Astrocyte of the spinal cord (primary cell): ENCODE results near the gene RALGPS1.

Experiments used
- DNase-seq: peaks from one replicate; pipeline ENCODE4 v3.0.0; 2011; ENCODE audit warnings: low read depth, low spot score
- H3K4me3 ChIP-seq: 2 replicates; pipeline ENCODE4 v1.5.1; 2011; ENCODE audit warnings: low read depth, mild to moderate bottlenecking, low read length, moderate library complexity
- CTCF ChIP-seq: IDR thresholded peaks from 2 replicates; pipeline ENCODE4 v1.5.1; 2012; ENCODE audit warnings: low read depth, mild to moderate bottlenecking, low read length, inconsistent platforms
- in situ Hi-C: cut with HindIII; loops from 2 replicates; pipeline ENCODE4 v1.10.0; 2017; ENCODE audit warnings: low sequenced_read_pairs

Gene RALGPS1

GRCh38 chr9:126933334-126933980 lies 18.9 kb downstream of the RALGPS1 start:
- DNase-seq, result no peak
- in situ Hi-C loops, result no loop called here
- H3K4me3 ChIP-seq, result no peak overlapping the region
- no peak for TF ChIP-seq CTCF

- TF ChIP-seq CTCF, result no peak
- in situ Hi-C loops, result no loop called here
- no peak for DNase-seq
- no peak overlapping the region for H3K4me3 ChIP-seq
Measured at GRCh38 chr9:126934441-126934840, 19.9 kb downstream of the RALGPS1 start.

- no peak for DNase-seq
- no peak overlapping the region for H3K4me3 ChIP-seq
- in situ Hi-C loops, result no loop called here
- no peak for TF ChIP-seq CTCF
Measured at GRCh38 chr9:126935630-126936029, 21.0 kb downstream of the RALGPS1 start.

- no peak for TF ChIP-seq CTCF
Measured at GRCh38 chr9:126937444-126937843, 22.9 kb downstream of the RALGPS1 start.

GRCh38 chr9:126938327-126938726 lies 23.7 kb downstream of the RALGPS1 start:
- no peak overlapping the region for H3K4me3 ChIP-seq
- TF ChIP-seq CTCF, result no peak
- DNase-seq, result no peak
- in situ Hi-C loops, result no loop called here

More at GRCh38 chr9:126937444-126937843, 22.9 kb downstream of the RALGPS1 start:
- H3K4me3 ChIP-seq, result no peak overlapping the region
- in situ Hi-C loops, result no loop called here
- no peak for DNase-seq

GRCh38 chr9:126939821-126940221 lies 25.2 kb downstream of the RALGPS1 start:
- in situ Hi-C loops, result no loop called here
- no peak for DNase-seq
- H3K4me3 ChIP-seq, result no peak overlapping the region
- TF ChIP-seq CTCF, result no peak
